ENCODE data around the gene NOA1. TPM values are rescaled to one million over a fixed set of nuclear protein-coding genes. Genes with fewer than 3 reads are reported as not detected.
"Not testable (repeated sequence)": the region's sequence is repeated elsewhere in the genome, so short reads cannot be mapped to it uniquely, and the experiment has no call there.

The NOA1 gene
- total RNA-seq, 1 experiment from 2014 or later: 23.5 TPM

DNA sequence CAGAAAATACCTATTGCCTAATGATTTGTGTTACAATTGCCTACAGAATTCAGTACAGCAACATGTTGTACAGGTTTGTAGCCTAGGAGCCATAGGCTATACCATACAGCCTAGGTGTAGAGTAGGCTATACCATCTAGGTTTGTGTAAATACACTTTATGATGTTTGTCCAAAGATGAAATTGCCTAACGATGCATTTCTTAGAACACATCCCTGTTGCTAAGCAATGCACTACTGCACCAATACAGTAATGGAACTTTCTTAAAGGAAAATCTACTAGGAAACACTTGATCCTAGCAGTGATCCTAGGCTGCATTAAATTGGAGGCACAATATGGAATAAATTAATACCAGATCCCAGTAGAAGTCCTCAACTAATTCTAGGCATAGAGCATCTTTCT is 18.3 kb downstream of the NOA1 start:
- DNase-seq (ENCODE audit: low read depth): no peak

DNA sequence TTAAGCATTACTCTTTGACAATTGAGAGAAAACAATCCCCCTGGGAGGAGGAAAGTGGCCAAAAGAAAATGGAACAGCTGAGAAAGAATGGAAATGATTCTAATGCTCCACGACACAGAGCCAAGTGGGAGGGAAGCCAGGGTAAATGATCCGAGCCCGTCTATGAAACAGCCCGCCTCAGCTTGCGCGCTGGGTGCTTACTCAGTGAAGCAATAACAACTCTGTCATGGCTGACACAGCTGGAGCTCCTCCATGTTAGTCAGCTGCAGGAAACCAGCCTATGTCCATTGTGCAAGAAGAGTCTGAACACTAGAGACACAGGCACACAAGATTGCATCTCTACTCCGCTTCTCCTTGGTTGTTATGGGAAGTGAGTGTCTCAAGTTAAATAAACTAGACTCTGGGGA is 19.3 kb downstream of the NOA1 start:
- DNase-seq (ENCODE audit: low read depth): peak; percentile 79

DNA sequence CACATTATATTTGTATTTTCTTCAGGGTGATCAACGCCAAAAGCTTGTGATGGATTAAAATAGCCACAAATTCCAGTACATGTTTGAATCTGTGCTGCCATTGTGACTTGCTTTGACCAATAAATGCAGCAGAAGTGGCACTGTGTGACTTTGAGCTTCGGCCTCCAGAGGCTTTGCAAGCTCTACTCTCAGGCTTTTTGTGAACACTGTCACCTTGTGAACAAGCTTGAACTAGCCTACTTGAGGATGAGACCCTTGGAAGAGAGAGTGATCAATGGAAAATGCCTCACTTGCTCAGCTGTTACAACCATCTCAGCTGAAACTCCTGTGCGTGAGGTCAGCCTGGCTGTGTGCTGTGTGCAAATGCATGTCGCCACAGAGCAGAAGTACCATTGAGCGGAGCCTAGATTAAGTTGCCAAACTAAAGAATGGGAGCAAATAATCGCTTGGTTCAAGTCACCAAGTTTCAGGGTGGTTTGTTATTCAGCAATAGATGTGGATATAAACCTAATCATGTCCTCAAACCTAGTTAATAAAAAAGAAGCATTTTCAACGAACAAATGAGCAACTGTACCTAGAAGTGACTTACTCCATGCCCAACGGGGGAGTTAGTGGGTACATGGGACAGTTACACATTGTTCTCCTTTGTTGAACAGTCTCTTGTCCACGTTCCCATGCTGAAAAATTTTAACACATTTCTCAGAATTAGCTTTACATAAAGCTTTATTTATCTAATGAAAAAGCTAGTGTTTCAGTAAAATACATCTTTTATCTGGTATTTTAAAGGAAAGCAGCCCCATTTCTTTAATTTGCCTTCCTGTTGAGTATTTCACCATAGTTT is 23.5 kb downstream of the NOA1 start:
- no peak for DNase-seq (ENCODE audit: low read depth)

DNA sequence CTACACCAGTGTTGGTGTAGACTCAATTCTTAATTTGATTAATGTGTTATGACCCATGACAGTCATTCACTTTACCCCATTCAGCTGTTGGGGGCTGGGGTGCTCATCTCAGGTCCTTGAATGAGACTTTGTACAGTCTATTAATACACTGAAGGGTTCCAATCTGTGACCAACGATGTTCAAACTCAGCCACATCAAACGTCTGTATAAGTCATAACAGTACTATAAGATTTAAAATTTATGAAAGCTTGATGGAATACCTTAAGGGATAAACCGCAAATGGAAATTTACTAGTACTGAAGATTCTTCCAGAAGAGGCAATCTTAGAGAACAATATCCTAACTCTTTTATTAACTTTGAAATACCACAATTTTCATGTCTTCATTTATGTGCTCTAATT is 36.0 kb downstream of the NOA1 start:
- no peak for DNase-seq (ENCODE audit: low read depth)

DNA sequence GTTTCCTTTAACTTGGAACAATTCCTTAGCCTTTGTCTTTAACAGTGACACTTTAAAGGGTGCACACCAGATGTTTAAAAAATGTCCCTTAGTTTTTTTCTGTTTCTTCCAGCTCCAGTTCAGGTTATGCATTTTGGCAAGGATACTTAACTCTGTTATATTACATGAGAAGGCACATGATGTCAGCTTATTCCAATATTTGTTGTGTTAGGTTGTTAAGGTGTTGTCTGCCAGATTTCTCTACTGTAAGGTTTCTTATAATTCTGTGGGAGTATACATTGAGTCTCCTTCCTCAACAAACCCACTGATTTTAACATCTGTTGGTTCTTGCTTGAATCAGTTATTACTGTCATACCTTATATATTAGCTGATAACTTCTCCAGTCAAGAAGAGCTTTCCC is 36.4 kb downstream of the NOA1 start:
- DNase-seq (ENCODE audit: low read depth): no peak

DNA sequence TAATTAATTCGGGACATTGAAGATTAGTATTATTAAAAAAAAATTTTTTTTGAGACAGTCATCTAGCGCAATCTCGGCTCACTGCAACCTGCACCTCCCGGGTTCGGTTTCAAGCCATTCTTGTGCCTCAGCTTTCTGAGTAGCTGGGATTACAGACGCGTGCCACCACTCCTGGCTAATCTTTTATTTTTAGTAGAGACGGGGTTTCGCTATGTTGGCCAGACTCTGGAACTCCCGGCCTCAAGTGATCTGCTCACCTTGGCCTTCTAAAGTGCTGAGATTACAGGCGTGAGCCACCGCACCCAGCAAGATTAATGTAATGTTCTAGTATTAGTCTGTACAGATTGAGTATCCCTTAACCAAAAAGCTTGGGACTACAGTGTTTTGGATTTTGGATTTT is 37.0 kb downstream of the NOA1 start:
- no peak for DNase-seq (ENCODE audit: low read depth)

DNA sequence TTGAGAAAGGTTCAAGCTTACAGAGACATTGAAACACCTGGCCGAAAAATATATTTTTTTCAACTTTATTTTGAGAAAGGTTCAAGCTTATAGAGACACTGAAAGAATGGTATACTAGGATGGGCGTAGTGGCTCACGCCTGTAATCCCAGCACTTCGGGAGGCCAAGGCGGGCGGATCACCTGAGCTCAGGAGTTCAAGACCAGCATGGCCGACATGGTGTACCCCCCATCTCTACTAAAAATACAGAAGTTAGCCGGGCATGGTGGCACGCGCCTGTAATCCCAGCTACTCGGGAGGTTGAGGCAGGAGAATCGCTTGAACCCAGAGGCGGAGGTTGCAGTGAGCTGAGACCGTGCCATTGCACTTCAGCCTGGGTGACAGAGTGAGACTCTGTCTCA is 37.6 kb downstream of the NOA1 start:
- DNase-seq (ENCODE audit: low read depth): not testable (repeated sequence)

DNA sequence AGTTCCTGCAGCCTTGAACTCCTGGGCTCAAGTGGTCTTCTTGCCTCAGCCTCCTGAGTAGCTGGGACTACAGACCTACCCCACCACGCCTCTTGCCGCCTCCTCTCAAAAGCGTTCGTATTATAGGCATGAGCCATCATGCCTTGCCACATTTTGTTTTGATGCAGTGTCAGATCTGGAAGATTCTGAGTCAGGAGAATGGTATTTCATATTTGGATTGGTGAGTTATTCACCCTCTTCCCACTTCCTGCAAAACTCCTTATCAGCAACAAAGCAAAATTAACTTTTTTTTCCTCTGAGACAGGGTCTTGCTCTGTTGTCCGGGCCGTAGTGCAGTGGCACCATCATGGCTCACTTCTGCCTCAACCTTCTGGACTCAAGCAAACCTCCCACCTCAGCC is 40.1 kb downstream of the NOA1 start:
- DNase-seq (ENCODE audit: low read depth): peak; percentile 97

DNA sequence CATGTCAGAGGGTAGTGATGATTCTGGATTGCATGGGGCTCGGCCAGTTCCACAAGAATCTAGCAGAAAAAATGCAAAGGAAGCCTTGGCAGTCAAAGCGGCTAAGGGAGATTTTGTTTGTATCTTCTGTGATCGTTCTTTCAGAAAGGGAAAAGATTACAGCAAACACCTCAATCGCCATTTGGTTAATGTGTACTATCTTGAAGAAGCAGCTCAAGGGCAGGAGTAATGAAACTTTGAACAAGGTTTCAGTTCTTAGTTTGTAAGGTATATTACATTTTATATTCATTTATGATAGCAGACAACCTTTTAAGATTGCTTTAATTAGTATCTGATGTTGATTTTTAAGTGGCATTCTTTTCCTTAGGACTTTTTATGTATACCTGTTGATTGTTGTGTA is 45.5 kb downstream of the NOA1 start:
- DNase-seq (ENCODE audit: low read depth): no peak

DNA sequence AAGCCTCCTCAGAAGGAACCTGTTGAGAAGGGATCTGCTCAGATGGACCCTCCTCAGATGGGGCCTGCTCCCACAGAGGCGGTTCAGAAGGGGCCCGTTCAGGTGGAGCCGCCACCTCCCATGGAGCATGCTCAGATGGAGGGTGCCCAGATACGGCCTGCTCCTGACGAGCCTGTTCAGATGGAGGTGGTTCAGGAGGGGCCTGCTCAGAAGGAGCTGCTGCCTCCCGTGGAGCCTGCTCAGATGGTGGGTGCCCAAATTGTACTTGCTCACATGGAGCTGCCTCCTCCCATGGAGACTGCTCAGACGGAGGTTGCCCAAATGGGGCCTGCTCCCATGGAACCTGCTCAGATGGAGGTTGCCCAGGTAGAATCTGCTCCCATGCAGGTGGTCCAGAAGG is 46.8 kb downstream of the NOA1 start:
- DNase-seq (ENCODE audit: low read depth): no peak

DNA sequence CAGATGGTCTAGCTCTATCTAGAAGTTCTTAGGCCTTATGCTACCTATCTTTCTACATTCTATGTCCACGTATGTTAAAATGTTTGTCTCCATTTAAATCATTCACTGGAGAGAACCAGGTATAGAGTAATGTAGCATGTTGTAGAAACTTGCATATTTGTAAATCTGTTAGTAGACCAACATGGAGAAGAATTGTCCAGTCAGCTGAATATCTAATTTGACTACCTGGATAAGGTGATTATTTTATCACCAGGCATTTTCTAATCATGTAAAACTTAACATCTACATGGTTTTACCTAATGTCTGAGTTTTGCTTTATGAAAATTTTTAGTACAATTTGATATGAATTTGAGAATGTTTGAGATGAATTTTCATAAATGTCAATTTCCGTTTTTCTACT is 50.2 kb downstream of the NOA1 start:
- DNase-seq (ENCODE audit: low read depth): no peak

DNA sequence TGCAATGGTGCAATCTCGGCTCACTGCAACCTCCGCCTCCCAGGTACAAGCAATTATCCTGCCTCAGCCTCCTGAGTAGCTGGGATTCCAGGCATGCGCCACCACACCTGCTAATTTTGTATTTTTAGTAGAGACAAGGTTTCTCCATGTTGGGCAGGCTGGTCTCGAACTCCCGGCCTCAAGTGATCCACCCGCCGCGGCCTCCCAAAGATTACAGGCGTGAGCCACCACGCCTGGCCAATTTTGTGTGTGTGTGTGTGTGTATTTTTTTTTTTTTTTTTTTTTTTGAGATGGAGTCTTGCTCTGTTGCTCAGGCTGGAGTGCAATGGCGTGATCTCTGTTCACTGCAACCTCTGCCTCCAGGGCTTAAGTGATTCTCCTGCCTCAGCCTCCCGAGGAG is 62.4 kb downstream of the NOA1 start:
- DNase-seq (ENCODE audit: low read depth): not testable (repeated sequence)

DNA sequence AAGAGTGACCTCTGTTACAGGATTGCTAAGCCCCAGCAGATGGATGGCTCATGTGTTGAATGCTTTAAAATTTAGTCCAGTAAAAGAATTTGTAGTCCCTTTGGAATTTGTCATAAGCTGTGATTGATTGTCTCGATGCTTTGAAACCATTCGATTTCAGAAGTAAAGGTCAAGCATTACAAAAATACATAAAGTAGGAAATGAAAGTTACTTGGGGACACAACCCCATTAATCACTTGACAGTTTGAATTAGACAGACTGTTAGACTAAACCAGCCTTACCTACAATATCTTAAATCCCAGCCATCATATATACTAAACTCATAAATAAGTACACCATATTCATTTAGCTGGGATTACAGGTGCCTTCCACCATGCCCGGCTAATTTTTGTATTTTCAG is 63.1 kb downstream of the NOA1 start:
- no peak for DNase-seq (ENCODE audit: low read depth)

Small RNA genes within 50 kb of the gene (small RNA-seq; reads per million reads assigned to genes)
- gene RNU6-998P: not detected

Other genes starting within 250 kb of the NOA1 start
- gene SPINK2, start 155.9 kb downstream of the NOA1 start, total RNA-seq (2014; rRNA removed; shearing (Covaris generic)): not detected in 2 replicates
- 36.4 and 39.9 TPM in 2 replicates for gene REST, start 69.7 kb downstream of the NOA1 start, total RNA-seq (2014; rRNA removed; shearing (Covaris generic))
- 116 and 122 TPM in 2 replicates for gene POLR2B, start 1.3 kb upstream of the NOA1 start, total RNA-seq (2014; rRNA removed; shearing (Covaris generic))
- 65.0 and 84.9 TPM in 2 replicates for gene IGFBP7, start 132.8 kb upstream of the NOA1 start, total RNA-seq (2014; rRNA removed; shearing (Covaris generic))